ENCODE results near the gene SPEM3.
"Not testable (repeated sequence)": the region's sequence is repeated elsewhere in the genome, so short reads cannot be mapped to it uniquely, and the experiment has no call there.

Gene SPEM3

GRCh38 chr17:7475764-7476422, 47.2 kb downstream of the SPEM3 start:
- no peak for DNase-seq

- peak; percentile 76 for DNase-seq
These were observed 47.8 kb downstream of the SPEM3 start for GRCh38 chr17:7476494-7476893.

- no peak for DNase-seq
These were observed 48.3 kb downstream of the SPEM3 start for GRCh38 chr17:7476951-7477350.

GRCh38 chr17:7477392-7478275, 49.0 kb downstream of the SPEM3 start:
- peak; percentile 74 for DNase-seq

- no peak for DNase-seq
These were observed 49.9 kb downstream of the SPEM3 start for GRCh38 chr17:7478276-7479212.

- peak; percentile 90 for DNase-seq
These were observed 50.8 kb downstream of the SPEM3 start, which contains the start of gene ZBTB4 for GRCh38 chr17:7479213-7480088. Gene ZBTB4 (minus strand): TSS chr17:7479631. CDS start chr17:7466801, 12,830 bp downstream.

- DNase-seq, result no peak
These were observed 51.4 kb downstream of the SPEM3 start for GRCh38 chr17:7480089-7480384.

GRCh38 chr17:7481275-7481674, 52.6 kb downstream of the SPEM3 start, which contains the start of gene SLC35G6:
Gene SLC35G6 (plus strand): TSS chr17:7481446. CDS start chr17:7481517, 71 bp downstream.
- DNase-seq, result not testable (repeated sequence)

GRCh38 chr17:7481842-7482741, 53.4 kb downstream of the SPEM3 start:
- not testable (repeated sequence) for DNase-seq

All from islet precursor cell (in vitro differentiated cells).